ENCODE data around the gene ULK4. TPM values are rescaled to one million over a fixed set of nuclear protein-coding genes. Genes with fewer than 3 reads are reported as not detected.
"Not testable (repeated sequence)": the region's sequence is repeated elsewhere in the genome, so short reads cannot be mapped to it uniquely, and the experiment has no call there.

Gene ULK4
- total RNA-seq, 2 donors from 2014 or later, result 28.7 to 38.4 TPM

DNA sequence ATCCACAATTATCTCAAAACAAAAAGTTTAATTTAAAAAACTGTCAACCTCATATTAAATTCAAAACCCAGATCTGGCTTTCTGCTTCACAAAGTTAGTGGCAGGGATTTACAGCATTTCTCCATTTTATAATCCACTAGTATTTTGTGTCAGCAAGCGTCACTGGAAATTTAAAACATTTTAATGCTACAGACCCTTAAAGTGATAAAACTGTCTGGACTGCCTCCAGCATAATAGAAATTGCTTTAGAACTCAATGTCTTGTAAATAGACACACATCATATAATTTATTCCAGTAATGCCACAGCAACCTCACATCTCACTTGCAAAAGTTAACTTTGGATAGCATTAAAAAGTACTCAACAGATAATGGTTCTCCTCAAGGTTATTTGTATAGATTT is 116.1 kb downstream of the ULK4 start:
- no peak overlapping the region for H3K27ac ChIP-seq
- DNase-seq (ENCODE audit: low spot score) (no peak), ATAC-seq (ENCODE audit: insufficient number of reproducible peaks, low FRiP score, low read depth) (no peak)
- TF ChIP-seq, protein P1, sequence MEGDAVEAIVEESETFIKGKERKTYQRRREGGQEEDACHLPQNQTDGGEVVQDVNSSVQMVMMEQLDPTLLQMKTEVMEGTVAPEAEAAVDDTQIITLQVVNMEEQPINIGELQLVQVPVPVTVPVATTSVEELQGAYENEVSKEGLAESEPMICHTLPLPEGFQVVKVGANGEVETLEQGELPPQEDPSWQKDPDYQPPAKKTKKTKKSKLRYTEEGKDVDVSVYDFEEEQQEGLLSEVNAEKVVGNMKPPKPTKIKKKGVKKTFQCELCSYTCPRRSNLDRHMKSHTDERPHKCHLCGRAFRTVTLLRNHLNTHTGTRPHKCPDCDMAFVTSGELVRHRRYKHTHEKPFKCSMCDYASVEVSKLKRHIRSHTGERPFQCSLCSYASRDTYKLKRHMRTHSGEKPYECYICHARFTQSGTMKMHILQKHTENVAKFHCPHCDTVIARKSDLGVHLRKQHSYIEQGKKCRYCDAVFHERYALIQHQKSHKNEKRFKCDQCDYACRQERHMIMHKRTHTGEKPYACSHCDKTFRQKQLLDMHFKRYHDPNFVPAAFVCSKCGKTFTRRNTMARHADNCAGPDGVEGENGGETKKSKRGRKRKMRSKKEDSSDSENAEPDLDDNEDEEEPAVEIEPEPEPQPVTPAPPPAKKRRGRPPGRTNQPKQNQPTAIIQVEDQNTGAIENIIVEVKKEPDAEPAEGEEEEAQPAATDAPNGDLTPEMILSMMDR (IDR thresholded peaks at IDR 0.05), result no peak
- peaks cover 0 to 5% of the 10 kb centered on the region in 2 donors for H3K4me1 ChIP-seq (ENCODE audit: control insufficient read depth in 1 of 2, low read depth in 2 of 2)
- no peaks in the 10 kb centered on the region for H3K9me3 ChIP-seq
- no peaks in the 10 kb centered on the region for H3K27me3 ChIP-seq (replicated peaks; ENCODE audit: insufficient read depth)
- H3K4me3 ChIP-seq, result no peak overlapping the region
- H3K36me3 ChIP-seq, result no peaks in the 10 kb centered on the region

GRCh38 chr3:41844256-41844655 is 117.6 kb downstream of the ULK4 start:
- H3K27me3 ChIP-seq (replicated peaks; ENCODE audit: insufficient read depth); H3K4me1 ChIP-seq (ENCODE audit: control insufficient read depth in 1 of 2, low read depth in 2 of 2); H3K36me3 ChIP-seq; H3K27ac ChIP-seq; ATAC-seq (ENCODE audit: insufficient number of reproducible peaks, low FRiP score, low read depth); H3K4me3 ChIP-seq; DNase-seq (ENCODE audit: low spot score); H3K9me3 ChIP-seq: not testable (repeated sequence)

- H3K27ac ChIP-seq; DNase-seq (ENCODE audit: low spot score); H3K36me3 ChIP-seq; H3K27me3 ChIP-seq (replicated peaks; ENCODE audit: insufficient read depth); H3K4me1 ChIP-seq (ENCODE audit: control insufficient read depth in 1 of 2, low read depth in 2 of 2); ATAC-seq (ENCODE audit: insufficient number of reproducible peaks, low FRiP score, low read depth); H3K9me3 ChIP-seq; H3K4me3 ChIP-seq: not testable (repeated sequence)
Observed at GRCh38 chr3:41840936-41841668, 120.8 kb downstream of the ULK4 start.

GRCh38 chr3:41836360-41837134 is 125.4 kb downstream of the ULK4 start:
- TF ChIP-seq, protein P1 (IDR thresholded peaks at IDR 0.05), result no peak
- Histone ChIP-seq H3K9me3 (no peaks in the 10 kb centered on the region), H3K4me1 (ENCODE audit: control insufficient read depth in 1 of 2, low read depth in 2 of 2) (no peaks in the 10 kb centered on the region), H3K4me3 (no peak overlapping the region), H3K27me3 (replicated peaks; ENCODE audit: insufficient read depth) (no peaks in the 10 kb centered on the region), H3K36me3 (no peaks in the 10 kb centered on the region), H3K27ac (no peak overlapping the region)
- DNase-seq (ENCODE audit: low spot score), result no peak
- ATAC-seq (ENCODE audit: insufficient number of reproducible peaks, low FRiP score, low read depth), result no peak

DNA sequence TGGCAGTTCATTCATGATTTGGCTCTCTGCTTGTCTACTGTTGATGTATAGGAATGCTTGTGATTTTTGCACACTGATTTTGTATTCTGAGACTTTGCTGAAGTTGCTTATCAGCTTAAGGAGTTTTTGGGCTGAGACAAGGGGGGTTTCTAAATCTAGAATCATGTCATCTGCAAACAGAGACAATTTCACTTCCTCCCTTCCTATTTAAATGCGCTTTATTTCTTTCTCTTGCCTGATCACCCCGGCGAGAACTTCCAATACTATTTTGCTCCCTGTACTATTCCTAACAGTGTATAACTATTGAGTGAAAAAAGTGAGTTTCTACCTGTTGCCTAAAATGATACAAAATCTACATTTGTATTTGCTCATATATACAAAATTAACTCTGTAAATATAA is 128.3 kb downstream of the ULK4 start:
- H3K9me3 ChIP-seq, result no peaks in the 10 kb centered on the region
- H3K27me3 ChIP-seq (replicated peaks; ENCODE audit: insufficient read depth), result no peaks in the 10 kb centered on the region
- TF ChIP-seq, protein P1 (IDR thresholded peaks at IDR 0.05), result no peak
- DNase-seq (ENCODE audit: low spot score) (no peak), ATAC-seq (ENCODE audit: insufficient number of reproducible peaks, low FRiP score, low read depth) (no peak)
- H3K4me3 ChIP-seq, result no peak overlapping the region
- H3K36me3 ChIP-seq, result no peaks in the 10 kb centered on the region
- no peaks in the 10 kb centered on the region for H3K4me1 ChIP-seq (ENCODE audit: control insufficient read depth in 1 of 2, low read depth in 2 of 2)
- no peak overlapping the region for H3K27ac ChIP-seq

- no peak for ATAC-seq (ENCODE audit: insufficient number of reproducible peaks, low FRiP score, low read depth)
- H3K36me3 ChIP-seq, result no peaks in the 10 kb centered on the region
- no peaks in the 10 kb centered on the region for H3K27me3 ChIP-seq (replicated peaks; ENCODE audit: insufficient read depth)
- H3K9me3 ChIP-seq, result no peaks in the 10 kb centered on the region
- H3K4me3 ChIP-seq, result no peak overlapping the region
- no peak for DNase-seq (ENCODE audit: low spot score)
- TF ChIP-seq, protein P1 (IDR thresholded peaks at IDR 0.05), result no peak
- no peaks in the 10 kb centered on the region for H3K4me1 ChIP-seq (ENCODE audit: control insufficient read depth in 1 of 2, low read depth in 2 of 2)
- H3K27ac ChIP-seq, result no peak overlapping the region
Observed at GRCh38 chr3:41819236-41819635, 142.7 kb downstream of the ULK4 start.
